ENCODE results near the gene ZNRF4. TPM values are rescaled to one million over a fixed set of nuclear protein-coding genes. Genes with fewer than 3 reads are reported as not detected.
"Not testable (repeated sequence)": the region's sequence is repeated elsewhere in the genome, so short reads cannot be mapped to it uniquely, and the experiment has no call there.

The ZNRF4 gene
- total RNA-seq, 2 experiments from 2014 or later = not detected

GRCh38 chr19:5484398-5485285 lies 29.4 kb downstream of the ZNRF4 start:
- CTCF ChIA-PET = no interaction called here
- Mint-ChIP-seq H3K27me3 (ENCODE audit: low read depth) (peaks cover 27% of the 10 kb centered on the region), H3K4me1 (ENCODE audit: low read depth) (no peaks in the 10 kb centered on the region), H3K4me3 (no peak overlapping the region), H3K27ac (no peak overlapping the region), H3K36me3 (ENCODE audit: low read depth) (no peaks in the 10 kb centered on the region), H3K9me3 (peaks cover 4% of the 10 kb centered on the region)
- no peak for DNase-seq
- intact Hi-C loops (cut with micrococcal nuclease) = no loop called here

- no peaks in the 10 kb centered on the region for H3K36me3 Mint-ChIP-seq (ENCODE audit: low read depth)
- H3K4me3 Mint-ChIP-seq = no peak overlapping the region
- peaks cover 28% of the 10 kb centered on the region for H3K27me3 Mint-ChIP-seq (ENCODE audit: low read depth)
- H3K27ac Mint-ChIP-seq = no peak overlapping the region
- DNase-seq = no peak
- intact Hi-C loops (cut with micrococcal nuclease) = no loop called here
- H3K9me3 Mint-ChIP-seq = peaks cover 4% of the 10 kb centered on the region
- no peaks in the 10 kb centered on the region for H3K4me1 Mint-ChIP-seq (ENCODE audit: low read depth)
- CTCF ChIA-PET = no interaction called here
Observed at GRCh38 chr19:5485286-5485636, 30.0 kb downstream of the ZNRF4 start.

- H3K4me1 Mint-ChIP-seq (ENCODE audit: low read depth); H3K4me3 Mint-ChIP-seq; H3K36me3 Mint-ChIP-seq (ENCODE audit: low read depth); intact Hi-C loops (cut with micrococcal nuclease); H3K27ac Mint-ChIP-seq; DNase-seq; H3K9me3 Mint-ChIP-seq; CTCF ChIA-PET: not testable (repeated sequence)
- peaks cover 28% of the 10 kb centered on the region for H3K27me3 Mint-ChIP-seq (ENCODE audit: low read depth)
Observed at GRCh38 chr19:5485658-5486057, 30.4 kb downstream of the ZNRF4 start.

- peaks cover 38% of the 10 kb centered on the region for H3K27me3 Mint-ChIP-seq (ENCODE audit: low read depth)
- CTCF ChIA-PET = interaction anchor here (0.6 kb wide), 2 partner anchors 88 to 115 kb away, joined by 4 to 5 read pairs; no protein-coding TSS in a partner anchor
- H3K4me3 Mint-ChIP-seq = no peak overlapping the region
- no peaks in the 10 kb centered on the region for H3K4me1 Mint-ChIP-seq (ENCODE audit: low read depth)
- intact Hi-C loops (cut with micrococcal nuclease) = no loop called here
- H3K27ac Mint-ChIP-seq = no peak overlapping the region
- H3K9me3 Mint-ChIP-seq = peaks cover 2% of the 10 kb centered on the region
- no peaks in the 10 kb centered on the region for H3K36me3 Mint-ChIP-seq (ENCODE audit: low read depth)
- DNase-seq = no peak
Observed at GRCh38 chr19:5487222-5487621, 32.0 kb downstream of the ZNRF4 start.

- H3K9me3 Mint-ChIP-seq = no peaks in the 10 kb centered on the region
- peaks cover 2% of the 10 kb centered on the region for H3K4me1 Mint-ChIP-seq (ENCODE audit: low read depth)
- no peak overlapping the region for H3K27ac Mint-ChIP-seq
- H3K4me3 Mint-ChIP-seq = no peak overlapping the region
- CTCF ChIA-PET = no interaction called here
- H3K27me3 Mint-ChIP-seq (ENCODE audit: low read depth) = peaks cover 36% of the 10 kb centered on the region
- intact Hi-C loops (cut with micrococcal nuclease) = no loop called here
- no peaks in the 10 kb centered on the region for H3K36me3 Mint-ChIP-seq (ENCODE audit: low read depth)
- no peak for DNase-seq
Observed at GRCh38 chr19:5489551-5489950, 34.3 kb downstream of the ZNRF4 start.

GRCh38 chr19:5491565-5491964 lies 36.3 kb downstream of the ZNRF4 start:
- DNase-seq = no peak
- peaks cover 40% of the 10 kb centered on the region for H3K27me3 Mint-ChIP-seq (ENCODE audit: low read depth)
- peaks cover 2% of the 10 kb centered on the region for H3K4me1 Mint-ChIP-seq (ENCODE audit: low read depth)
- no peaks in the 10 kb centered on the region for H3K9me3 Mint-ChIP-seq
- H3K27ac Mint-ChIP-seq = no peak overlapping the region
- no peaks in the 10 kb centered on the region for H3K36me3 Mint-ChIP-seq (ENCODE audit: low read depth)
- H3K4me3 Mint-ChIP-seq = no peak overlapping the region
- CTCF ChIA-PET = no interaction called here
- intact Hi-C loops (cut with micrococcal nuclease) = no loop called here

DNA sequence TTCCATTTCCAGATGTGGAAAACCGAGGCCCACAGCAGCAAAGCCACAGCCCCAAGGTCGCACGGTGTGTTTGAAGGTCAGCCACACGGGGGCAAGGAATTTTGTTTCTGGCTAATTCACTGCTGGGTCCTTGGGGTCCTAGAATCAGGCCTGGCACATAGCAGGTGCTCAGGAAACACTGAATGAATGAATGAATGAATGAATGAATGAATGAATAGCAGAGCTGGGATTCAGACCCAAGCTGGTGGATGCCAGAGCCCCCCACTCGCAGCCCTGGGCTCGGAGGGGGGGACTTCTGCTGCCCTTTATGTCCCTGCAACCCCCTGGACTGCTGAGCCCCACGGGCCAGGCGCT lies 37.0 kb downstream of the ZNRF4 start:
- intact Hi-C loops (cut with micrococcal nuclease) = no loop called here
- H3K27ac Mint-ChIP-seq = no peak overlapping the region
- no peak for DNase-seq
- peaks cover 45% of the 10 kb centered on the region for H3K27me3 Mint-ChIP-seq (ENCODE audit: low read depth)
- no peak overlapping the region for H3K4me3 Mint-ChIP-seq
- CTCF ChIA-PET = no interaction called here
- H3K36me3 Mint-ChIP-seq (ENCODE audit: low read depth) = no peaks in the 10 kb centered on the region
- H3K9me3 Mint-ChIP-seq = no peaks in the 10 kb centered on the region
- peaks cover 2% of the 10 kb centered on the region for H3K4me1 Mint-ChIP-seq (ENCODE audit: low read depth)

DNA sequence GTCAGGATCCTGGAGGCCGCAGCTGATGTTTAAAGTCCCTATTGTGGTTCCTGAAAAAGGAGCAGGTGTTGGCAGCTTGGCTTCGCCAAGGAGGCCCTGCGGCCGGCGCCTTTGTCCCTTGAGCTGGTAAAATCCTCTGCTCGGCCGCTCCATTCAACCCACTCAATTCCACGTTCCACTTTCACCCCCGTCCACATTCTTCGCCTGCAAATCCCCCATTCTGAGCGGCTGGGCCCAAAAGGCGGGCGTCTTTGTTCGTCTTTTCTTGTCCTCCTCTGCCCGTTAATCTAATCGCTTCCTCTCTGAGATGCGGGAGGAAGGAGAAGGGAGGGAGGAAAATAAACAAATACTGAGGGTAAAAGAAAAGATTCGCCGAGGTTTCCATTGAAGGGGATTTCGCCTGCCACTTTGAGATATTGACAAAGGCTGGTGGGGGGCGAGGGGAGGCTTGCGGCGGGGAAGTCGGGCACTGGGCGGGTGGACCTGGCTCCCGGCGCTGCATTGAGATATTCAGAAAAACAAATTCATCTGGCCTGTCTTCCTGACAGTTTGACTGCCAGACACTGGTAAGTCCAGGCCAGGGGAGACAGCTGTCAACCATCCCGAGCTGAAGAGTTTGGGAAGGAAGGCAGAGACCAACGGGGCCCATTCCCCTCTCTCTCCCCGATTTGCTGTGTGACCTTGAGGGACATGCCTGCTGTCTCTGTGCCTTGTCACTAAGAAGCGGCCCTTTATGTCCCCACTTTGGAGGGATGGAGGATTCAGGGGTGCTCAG lies 37.6 kb downstream of the ZNRF4 start:
- Mint-ChIP-seq H3K4me1 (ENCODE audit: low read depth) (peaks cover 2% of the 10 kb centered on the region), H3K36me3 (ENCODE audit: low read depth) (no peaks in the 10 kb centered on the region), H3K27ac (no peak overlapping the region), H3K9me3 (no peaks in the 10 kb centered on the region), H3K4me3 (no peak overlapping the region), H3K27me3 (ENCODE audit: low read depth) (peaks cover 49% of the 10 kb centered on the region)
- DNase-seq = no peak
- CTCF ChIA-PET = no interaction called here
- intact Hi-C loops (cut with micrococcal nuclease) = no loop called here

- Mint-ChIP-seq H3K27ac (no peak overlapping the region), H3K36me3 (ENCODE audit: low read depth) (no peaks in the 10 kb centered on the region), H3K9me3 (peaks cover 3% of the 10 kb centered on the region), H3K4me3 (no peak overlapping the region), H3K27me3 (ENCODE audit: low read depth) (peaks cover 51% of the 10 kb centered on the region), H3K4me1 (ENCODE audit: low read depth) (peaks cover 2% of the 10 kb centered on the region)
- DNase-seq = no peak
- intact Hi-C loops (cut with micrococcal nuclease) = no loop called here
- CTCF ChIA-PET = interaction anchor here (0.6 to 0.7 kb wide), 2 partner anchors 95 to 154 kb away, joined by 3 read pairs; no protein-coding TSS in a partner anchor
Observed at GRCh38 chr19:5494773-5495172, 39.6 kb downstream of the ZNRF4 start.

DNA sequence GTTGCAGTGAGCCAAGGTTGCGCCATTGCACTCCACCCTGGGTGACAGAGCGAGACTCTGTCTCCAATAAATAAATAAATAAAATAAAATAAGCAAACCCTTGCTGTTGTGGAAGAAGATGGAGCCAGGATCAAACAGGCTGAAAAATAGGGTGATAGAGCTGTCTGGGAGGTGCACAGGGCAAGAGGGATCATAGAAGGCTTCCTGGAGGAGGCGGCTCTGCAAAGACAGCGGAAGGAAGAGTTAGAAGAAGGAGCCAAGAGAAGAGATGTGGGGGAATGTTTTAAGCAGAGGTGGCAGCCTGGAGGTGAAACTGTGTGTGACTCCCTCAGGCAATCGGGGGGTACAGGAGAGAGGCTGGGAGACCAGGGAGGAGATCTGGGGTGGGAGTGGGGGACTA lies 40.6 kb downstream of the ZNRF4 start:
- Mint-ChIP-seq H3K36me3 (ENCODE audit: low read depth) (no peaks in the 10 kb centered on the region), H3K9me3 (peaks cover 3% of the 10 kb centered on the region), H3K27ac (no peak overlapping the region), H3K27me3 (ENCODE audit: low read depth) (peaks cover 42% of the 10 kb centered on the region), H3K4me1 (ENCODE audit: low read depth) (peaks cover 2% of the 10 kb centered on the region), H3K4me3 (no peak overlapping the region)
- CTCF ChIA-PET = no interaction called here
- intact Hi-C loops (cut with micrococcal nuclease) = no loop called here
- no peak for DNase-seq

DNA sequence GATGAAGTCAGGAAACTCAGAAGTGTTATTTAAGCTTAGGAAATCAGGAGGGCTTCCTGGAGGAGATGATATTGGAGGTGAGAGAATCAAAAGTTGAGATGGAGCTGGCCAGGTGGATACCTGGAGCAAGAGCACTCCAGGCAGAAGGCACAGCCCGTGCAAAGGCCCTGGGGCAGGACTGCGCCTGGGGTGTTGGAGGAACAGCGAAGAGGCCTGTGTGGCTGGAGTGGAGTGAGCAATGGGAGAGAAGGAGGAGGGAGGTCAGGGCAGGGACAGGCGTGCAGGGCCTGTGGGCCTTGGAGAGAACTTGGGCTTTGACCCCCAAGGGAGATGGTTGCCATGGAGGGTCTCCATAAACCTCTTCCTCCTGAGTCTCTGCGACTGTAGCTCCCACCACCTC lies 42.1 kb downstream of the ZNRF4 start:
- CTCF ChIA-PET = no interaction called here

GRCh38 chr19:5498830-5499550 lies 43.8 kb downstream of the ZNRF4 start:
- peaks cover 27% of the 10 kb centered on the region for H3K27me3 Mint-ChIP-seq (ENCODE audit: low read depth)
- no peaks in the 10 kb centered on the region for H3K36me3 Mint-ChIP-seq (ENCODE audit: low read depth)
- intact Hi-C loops (cut with micrococcal nuclease) = no loop called here
- DNase-seq = no peak
- no peak overlapping the region for H3K4me3 Mint-ChIP-seq
- peaks cover 24% of the 10 kb centered on the region for H3K9me3 Mint-ChIP-seq
- H3K27ac Mint-ChIP-seq = no peak overlapping the region
- H3K4me1 Mint-ChIP-seq (ENCODE audit: low read depth) = no peaks in the 10 kb centered on the region
- CTCF ChIA-PET = no interaction called here

More for the DNA sequence above, 42.1 kb downstream of the ZNRF4 start:
- Mint-ChIP-seq H3K27ac (no peak overlapping the region), H3K27me3 (ENCODE audit: low read depth) (peaks cover 30% of the 10 kb centered on the region), H3K9me3 (peaks cover 14% of the 10 kb centered on the region), H3K4me3 (no peak overlapping the region), H3K36me3 (ENCODE audit: low read depth) (no peaks in the 10 kb centered on the region), H3K4me1 (ENCODE audit: low read depth) (peaks cover 2% of the 10 kb centered on the region)
- no peak for DNase-seq
- intact Hi-C loops (cut with micrococcal nuclease) = no loop called here
